ENCODE measurements around the gene SLC25A12. TPM values are rescaled to one million over a fixed set of nuclear protein-coding genes. Genes with fewer than 3 reads are reported as not detected.

Gene SLC25A12
- polyA plus RNA-seq, 1 of the 3 experiments (the other 2 are of a cell fraction), result 13.0 TPM

GRCh38 chr2:171910494-171910893 lies 16.4 kb upstream of the SLC25A12 start:
- Histone ChIP-seq H3K9me3 (no peaks in the 10 kb centered on the region), H3K9ac (no peak overlapping the region), H2AFZ (ENCODE audit: low read depth) (no peak overlapping the region), H3K4me1 (ENCODE audit: control insufficient read depth in 1 of 2, insufficient read depth in 2 of 2, low read depth in 1 of 2, low read length in 1 of 2) (no peaks in the 10 kb centered on the region), H3K36me3 (replicated peaks in 1 of 2; ENCODE audit: control insufficient read depth in 1 of 2, insufficient read depth in 2 of 2, low read length in 1 of 2) (no peaks in the 10 kb centered on the region), H4K20me1 (ENCODE audit: insufficient read depth) (no peaks in the 10 kb centered on the region), H3K4me2 (no peak overlapping the region), H3K9me2 (no peaks in the 10 kb centered on the region), H3K79me2 (ENCODE audit: insufficient read depth) (no peaks in the 10 kb centered on the region), H3F3A (replicated peaks; ENCODE audit: insufficient read depth) (no peaks in the 10 kb centered on the region), H3K27ac (ENCODE audit: low read depth in 2 of 2, low read length in 1 of 2) (no peak overlapping the region), H3K27me3 (ENCODE audit: insufficient read depth) (no peaks in the 10 kb centered on the region), H3K4me3 (ENCODE audit: low read depth in 2 of 2, low read length in 1 of 2) (no peak overlapping the region)
- WGBS (ENCODE audit: low lambda C conversion rate), result 72% methylated on average over 1 of the region's 1 CpG
- ChIA-PET CTCF (no interaction called here), POLR2A (no interaction called here)
- no peak for DNase-seq
- TF ChIP-seq CTCF (IDR thresholded peaks at IDR 0.05) (no peak), TAF1 (IDR thresholded peaks at IDR 0.05; ENCODE audit: borderline replicate concordance, low read depth, low read length) (no peak), YY1 (IDR thresholded peaks at IDR 0.05; ENCODE audit: low read depth) (no peak)
- TF ChIP-seq, protein P1, sequence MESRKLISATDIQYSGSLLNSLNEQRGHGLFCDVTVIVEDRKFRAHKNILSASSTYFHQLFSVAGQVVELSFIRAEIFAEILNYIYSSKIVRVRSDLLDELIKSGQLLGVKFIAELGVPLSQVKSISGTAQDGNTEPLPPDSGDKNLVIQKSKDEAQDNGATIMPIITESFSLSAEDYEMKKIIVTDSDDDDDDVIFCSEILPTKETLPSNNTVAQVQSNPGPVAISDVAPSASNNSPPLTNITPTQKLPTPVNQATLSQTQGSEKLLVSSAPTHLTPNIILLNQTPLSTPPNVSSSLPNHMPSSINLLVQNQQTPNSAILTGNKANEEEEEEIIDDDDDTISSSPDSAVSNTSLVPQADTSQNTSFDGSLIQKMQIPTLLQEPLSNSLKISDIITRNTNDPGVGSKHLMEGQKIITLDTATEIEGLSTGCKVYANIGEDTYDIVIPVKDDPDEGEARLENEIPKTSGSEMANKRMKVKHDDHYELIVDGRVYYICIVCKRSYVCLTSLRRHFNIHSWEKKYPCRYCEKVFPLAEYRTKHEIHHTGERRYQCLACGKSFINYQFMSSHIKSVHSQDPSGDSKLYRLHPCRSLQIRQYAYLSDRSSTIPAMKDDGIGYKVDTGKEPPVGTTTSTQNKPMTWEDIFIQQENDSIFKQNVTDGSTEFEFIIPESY (IDR thresholded peaks at IDR 0.05; ENCODE audit: borderline replicate concordance, low read depth), result no peak

GRCh38 chr2:171909266-171909665 lies 15.2 kb upstream of the SLC25A12 start:
- Histone ChIP-seq H4K20me1 (ENCODE audit: insufficient read depth) (no peaks in the 10 kb centered on the region), H3K27me3 (ENCODE audit: insufficient read depth) (no peaks in the 10 kb centered on the region), H3K4me2 (no peak overlapping the region), H3F3A (replicated peaks; ENCODE audit: insufficient read depth) (no peaks in the 10 kb centered on the region), H3K9me2 (no peaks in the 10 kb centered on the region), H3K36me3 (replicated peaks in 1 of 2; ENCODE audit: control insufficient read depth in 1 of 2, insufficient read depth in 2 of 2, low read length in 1 of 2) (no peaks in the 10 kb centered on the region), H3K4me3 (ENCODE audit: low read depth in 2 of 2, low read length in 1 of 2) (no peak overlapping the region), H3K27ac (ENCODE audit: low read depth in 2 of 2, low read length in 1 of 2) (no peak overlapping the region), H2AFZ (ENCODE audit: low read depth) (no peak overlapping the region), H3K79me2 (ENCODE audit: insufficient read depth) (no peaks in the 10 kb centered on the region), H3K9ac (no peak overlapping the region), H3K9me3 (no peaks in the 10 kb centered on the region), H3K4me1 (ENCODE audit: control insufficient read depth in 1 of 2, insufficient read depth in 2 of 2, low read depth in 1 of 2, low read length in 1 of 2) (no peaks in the 10 kb centered on the region)
- POLR2A ChIA-PET, result no interaction called here
- no peak for TF ChIP-seq TAF1 (IDR thresholded peaks at IDR 0.05; ENCODE audit: borderline replicate concordance, low read depth, low read length)
- no peak for TF ChIP-seq NRF1 (IDR thresholded peaks at IDR 0.05; ENCODE audit: low read depth, low read length)
- no peak for TF ChIP-seq EZH2phosphoT487 (IDR thresholded peaks at IDR 0.05; ENCODE audit: borderline replicate concordance, low read depth)
- TF ChIP-seq MXI1 (IDR thresholded peaks at IDR 0.05; ENCODE audit: low read depth, low read length), result no peak
- TF ChIP-seq RAD21 (IDR thresholded peaks at IDR 0.05; ENCODE audit: low read length), result no peak
- no peak for TF ChIP-seq TCF12 (IDR thresholded peaks at IDR 0.05)
- TF ChIP-seq TEAD4 (IDR thresholded peaks at IDR 0.05; ENCODE audit: borderline replicate concordance, insufficient read depth), result no peak
- no peak for TF ChIP-seq PBX3 (IDR thresholded peaks at IDR 0.05)
- no peak for TF ChIP-seq MEF2A (IDR thresholded peaks at IDR 0.05; ENCODE audit: borderline replicate concordance, low read depth)
- TF ChIP-seq GATA2 (CRISPR knock-in tag; IDR thresholded peaks at IDR 0.05), result no peak
- no peak for TF ChIP-seq POLR2AphosphoS5 (IDR thresholded peaks at IDR 0.05; ENCODE audit: low read depth, low read length)
- CTCF ChIA-PET, result no interaction called here
- DNase-seq, result no peak
- WGBS (ENCODE audit: low lambda C conversion rate), result 91% methylated on average over 3 of the region's 3 CpGs
